ENCODE data around the gene HBB. TPM values are rescaled to one million over a fixed set of nuclear protein-coding genes. Genes with fewer than 3 reads are reported as not detected.
"Not testable (repeated sequence)": the region's sequence is repeated elsewhere in the genome, so short reads cannot be mapped to it uniquely, and the experiment has no call there.

The HBB gene
- total RNA-seq, 8 experiments from 2014 or later: 0.71 TPM; not detected in 7

GRCh38 chr11:5253440-5253839 lies 26.6 kb upstream of the HBB start:
- H3K4me1 ChIP-seq (replicated peaks in 1 of 2); H3K27ac ChIP-seq; in situ Hi-C loops (cut with MboI; ENCODE audit: low pct_unique_long_range_greater_than_20kb in 2 of 9, low sequenced_read_pairs in 9 of 9, unreplicated experiment in 9 of 9); ATAC-seq (replicated peaks in 6 of 8); H3K4me3 ChIP-seq: not testable (repeated sequence)
- WGBS, 10 experiments: no CpG with 5 or more reads among the region's 5 CpGs

GRCh38 chr11:5252919-5253265 lies 26.0 kb upstream of the HBB start:
- ATAC-seq (replicated peaks in 6 of 8): no peak
- in situ Hi-C loops (cut with MboI; ENCODE audit: low pct_unique_long_range_greater_than_20kb in 2 of 9, low sequenced_read_pairs in 9 of 9, unreplicated experiment in 9 of 9): no loop called here
- Histone ChIP-seq H3K4me3 (no peak overlapping the region), H3K4me1 (replicated peaks in 1 of 2) (no peaks in the 10 kb centered on the region), H3K27ac (no peak overlapping the region)
- 0 to 100% (median 71%) methylated on average over 1 of the region's 1 CpG; no CpG with 5 or more reads in 5 of the 10 experiments for WGBS, 10 experiments

DNA sequence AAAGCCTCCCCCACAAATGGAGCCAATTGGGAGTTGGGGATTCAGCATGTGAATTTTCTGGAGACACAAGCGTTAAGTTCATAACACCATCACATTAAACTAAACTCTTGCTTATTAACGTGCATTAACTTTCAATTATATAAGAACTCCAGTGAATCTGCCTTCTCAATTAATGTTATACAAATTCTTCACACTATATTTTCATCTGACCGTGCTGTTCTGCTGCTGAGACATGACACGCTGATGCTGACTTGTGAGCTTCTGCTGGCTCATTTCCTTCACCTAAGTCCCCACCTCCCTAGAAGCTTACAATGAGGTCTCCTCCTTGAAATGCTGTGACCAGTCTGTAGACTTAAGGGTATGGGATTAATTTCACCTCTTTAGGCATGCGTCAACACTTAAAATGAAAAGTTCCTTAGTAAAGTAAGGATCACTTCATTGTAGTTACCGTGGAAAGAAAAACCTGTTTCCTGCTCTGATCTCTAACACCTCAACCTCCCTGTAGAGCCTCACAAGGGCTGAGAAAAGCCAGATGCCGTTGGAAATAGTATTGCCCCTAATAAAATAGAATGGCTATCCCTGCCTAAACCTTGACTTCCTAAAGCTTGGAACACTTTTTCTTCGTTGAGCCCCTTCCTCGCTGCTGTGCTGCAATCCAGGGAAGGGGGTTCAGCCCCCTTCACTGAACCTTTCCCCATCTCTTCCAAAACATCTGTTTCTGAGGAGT lies 25.5 kb upstream of the HBB start:
- in situ Hi-C loops (cut with MboI; ENCODE audit: low pct_unique_long_range_greater_than_20kb in 2 of 9, low sequenced_read_pairs in 9 of 9, unreplicated experiment in 9 of 9): no loop called here
- no peak overlapping the region for H3K4me3 ChIP-seq
- H3K27ac ChIP-seq: no peak overlapping the region
- no peaks in the 10 kb centered on the region for H3K4me1 ChIP-seq (replicated peaks in 1 of 2)
- 7 to 94% (median 74%) methylated on average over 1 to 8 of the region's 9 CpGs; no CpG with 5 or more reads in 1 of the 10 experiments for WGBS, 10 experiments
- no peak for ATAC-seq (replicated peaks in 6 of 8)

DNA sequence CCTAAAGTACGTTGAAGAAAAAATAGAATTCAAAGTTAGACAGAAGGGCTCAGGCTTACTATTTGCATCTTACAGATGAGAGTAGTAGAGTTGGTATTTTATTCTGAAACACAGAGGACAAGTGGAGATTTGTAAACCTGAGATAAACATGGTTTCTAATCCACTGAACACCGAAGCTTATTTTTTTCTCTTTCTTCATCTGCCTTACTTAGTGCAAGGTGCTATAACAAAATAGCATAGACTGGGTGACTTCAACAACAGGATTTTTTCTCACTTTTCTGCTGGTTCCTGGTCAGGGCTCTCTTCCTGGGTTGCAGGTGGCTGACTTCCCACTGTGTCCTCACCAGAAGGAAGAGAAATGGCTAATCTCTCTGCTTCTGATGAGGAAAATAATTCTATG lies 24.9 kb upstream of the HBB start:
- in situ Hi-C loops (cut with MboI; ENCODE audit: low pct_unique_long_range_greater_than_20kb in 2 of 9, low sequenced_read_pairs in 9 of 9, unreplicated experiment in 9 of 9): no loop called here
- Histone ChIP-seq H3K27ac (no peak overlapping the region), H3K4me1 (replicated peaks in 1 of 2) (no peaks in the 10 kb centered on the region), H3K4me3 (no peak overlapping the region)
- no peak for ATAC-seq (replicated peaks in 6 of 8)
- 0 to 79% (median 60%) methylated on average over 1 to 2 of the region's 2 CpGs; no CpG with 5 or more reads in 1 of the 10 experiments for WGBS, 10 experiments

DNA sequence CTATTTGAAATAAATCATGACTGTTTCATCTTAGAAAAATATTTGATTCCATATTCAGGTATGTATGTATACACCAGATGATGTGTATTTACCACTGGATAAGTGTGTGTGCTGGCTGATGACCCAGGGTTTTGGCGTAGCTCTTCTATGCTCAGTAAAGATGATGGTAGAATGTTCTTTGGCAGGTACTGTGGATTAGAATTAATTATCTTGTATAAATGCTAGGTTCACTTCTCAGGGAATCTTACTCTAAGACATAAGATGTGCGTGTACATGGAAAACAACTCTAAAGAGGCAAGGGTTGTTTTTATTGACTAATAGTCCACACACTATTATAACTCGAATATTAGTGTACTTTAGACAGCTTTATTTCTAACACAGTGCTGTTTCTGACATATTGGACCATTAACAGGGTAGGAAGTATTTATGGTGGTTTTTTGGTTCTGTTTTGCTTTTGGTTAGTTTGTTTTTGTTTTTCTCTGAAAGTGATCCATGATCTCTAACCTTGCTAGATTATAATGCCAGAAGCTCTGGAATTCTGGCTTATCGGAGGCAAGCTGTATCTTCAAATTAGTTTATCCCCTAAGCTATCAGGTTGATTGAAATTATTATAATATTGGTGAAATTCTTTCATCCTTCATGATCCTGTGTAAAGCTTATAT lies 23.8 kb upstream of the HBB start:
- WGBS, 10 experiments: 40 to 100% (median 77%) methylated on average over 1 to 4 of the region's 4 CpGs; no CpG with 5 or more reads in 1 of the 10 experiments
- in situ Hi-C loops (cut with MboI; ENCODE audit: low pct_unique_long_range_greater_than_20kb in 2 of 9, low sequenced_read_pairs in 9 of 9, unreplicated experiment in 9 of 9): no loop called here
- no peak for ATAC-seq (replicated peaks in 6 of 8)
- Histone ChIP-seq H3K4me1 (replicated peaks in 1 of 2) (no peaks in the 10 kb centered on the region), H3K4me3 (no peak overlapping the region), H3K27ac (no peak overlapping the region)

GRCh38 chr11:5249807-5250396 lies 23.0 kb upstream of the HBB start, which contains the start of gene HBG1:
TSS of gene HBG1 (minus strand) at chr11:5249857. CDS start at chr11:5249804, 53 bp downstream.
- 0 to 100% (median 60%) methylated on average over 1 to 2 of the region's 9 CpGs; no CpG with 5 or more reads in 1 of the 10 experiments for WGBS, 10 experiments
- in situ Hi-C loops (cut with MboI; ENCODE audit: low pct_unique_long_range_greater_than_20kb in 2 of 9, low sequenced_read_pairs in 9 of 9, unreplicated experiment in 9 of 9); H3K4me3 ChIP-seq; H3K4me1 ChIP-seq (replicated peaks in 1 of 2); H3K27ac ChIP-seq; ATAC-seq (replicated peaks in 6 of 8): not testable (repeated sequence)

GRCh38 chr11:5248498-5248897 lies 21.6 kb upstream of the HBB start:
- WGBS, 10 experiments: 80% methylated on average over 5 of the region's 7 CpGs; no CpG with 5 or more reads in 9 of the 10 experiments

DNA sequence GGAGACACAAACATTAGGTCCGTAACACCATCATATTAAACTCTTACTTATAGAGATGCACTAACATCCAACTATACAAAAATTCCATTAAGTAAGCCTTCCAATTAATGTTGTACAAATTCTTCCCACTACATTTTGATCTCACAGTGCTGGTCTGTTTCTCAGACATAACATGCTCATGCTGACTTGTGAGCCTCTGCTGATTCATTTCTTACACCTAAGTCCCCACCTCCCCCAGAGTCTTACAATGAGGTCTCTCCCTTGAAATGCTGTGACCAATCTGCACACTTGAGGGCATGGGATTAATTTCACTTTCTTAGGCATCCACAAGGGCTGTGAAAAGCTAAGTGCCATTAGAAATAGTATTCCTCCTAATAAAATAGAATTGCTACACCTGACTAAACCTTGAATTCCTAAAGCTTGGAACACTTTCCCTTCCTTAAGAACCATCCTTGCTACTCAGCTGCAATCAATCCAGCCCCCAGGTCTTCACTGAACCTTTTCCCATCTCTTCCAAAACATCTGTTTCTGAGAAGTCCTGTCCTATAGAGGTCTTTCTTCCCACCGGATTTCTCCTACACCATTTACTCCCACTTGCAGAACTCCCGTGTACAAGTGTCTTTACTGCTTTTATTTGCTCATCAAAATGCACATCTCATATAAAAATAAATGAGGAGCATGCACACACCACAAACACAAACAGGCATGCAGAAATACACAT lies 20.8 kb upstream of the HBB start:
- 8 to 100% (median 80%) methylated on average over 1 to 3 of the region's 3 CpGs; no CpG with 5 or more reads in 1 of the 10 experiments for WGBS, 10 experiments
- in situ Hi-C loops (cut with MboI; ENCODE audit: low pct_unique_long_range_greater_than_20kb in 2 of 9, low sequenced_read_pairs in 9 of 9, unreplicated experiment in 9 of 9): no loop called here
- ATAC-seq (replicated peaks in 6 of 8): no peak
- H3K4me3 ChIP-seq: no peak overlapping the region
- no peak overlapping the region for H3K27ac ChIP-seq
- H3K4me1 ChIP-seq (replicated peaks in 1 of 2): no peaks in the 10 kb centered on the region

More at GRCh38 chr11:5248498-5248897, 21.6 kb upstream of the HBB start:
- ATAC-seq (replicated peaks in 6 of 8); H3K27ac ChIP-seq; in situ Hi-C loops (cut with MboI; ENCODE audit: low pct_unique_long_range_greater_than_20kb in 2 of 9, low sequenced_read_pairs in 9 of 9, unreplicated experiment in 9 of 9); H3K4me3 ChIP-seq; H3K4me1 ChIP-seq (replicated peaks in 1 of 2): not testable (repeated sequence)

GRCh38 chr11:5246772-5247471 lies 20.1 kb upstream of the HBB start:
- WGBS, 10 experiments: 34 to 100% (median 77%) methylated on average over 1 to 6 of the region's 6 CpGs
- in situ Hi-C loops (cut with MboI; ENCODE audit: low pct_unique_long_range_greater_than_20kb in 2 of 9, low sequenced_read_pairs in 9 of 9, unreplicated experiment in 9 of 9): no loop called here
- no peaks in the 10 kb centered on the region for H3K4me1 ChIP-seq (replicated peaks in 1 of 2)
- ATAC-seq (replicated peaks in 6 of 8): no peak
- no peak overlapping the region for H3K27ac ChIP-seq
- no peak overlapping the region for H3K4me3 ChIP-seq

GRCh38 chr11:5245155-5245554 lies 18.3 kb upstream of the HBB start:
- in situ Hi-C loops (cut with MboI; ENCODE audit: low pct_unique_long_range_greater_than_20kb in 2 of 9, low sequenced_read_pairs in 9 of 9, unreplicated experiment in 9 of 9): no loop called here
- Histone ChIP-seq H3K4me1 (replicated peaks in 1 of 2) (no peaks in the 10 kb centered on the region), H3K4me3 (no peak overlapping the region), H3K27ac (no peak overlapping the region)
- ATAC-seq (replicated peaks in 6 of 8): no peak
- WGBS, 10 experiments: 38 to 100% (median 81%) methylated on average over 1 to 2 of the region's 2 CpGs; no CpG with 5 or more reads in 2 of the 10 experiments

GRCh38 chr11:5243816-5244180 lies 16.9 kb upstream of the HBB start:
- in situ Hi-C loops (cut with MboI; ENCODE audit: low pct_unique_long_range_greater_than_20kb in 2 of 9, low sequenced_read_pairs in 9 of 9, unreplicated experiment in 9 of 9): no loop called here
- 29 to 96% (median 73%) methylated on average over 1 to 4 of the region's 4 CpGs for WGBS, 10 experiments
- no peak for ATAC-seq (replicated peaks in 6 of 8)

GRCh38 chr11:5242933-5243815 lies 16.3 kb upstream of the HBB start:
- H3K4me3 ChIP-seq: no peak overlapping the region
- in situ Hi-C loops (cut with MboI; ENCODE audit: low pct_unique_long_range_greater_than_20kb in 2 of 9, low sequenced_read_pairs in 9 of 9, unreplicated experiment in 9 of 9): no loop called here
- no peak overlapping the region for H3K27ac ChIP-seq
- no peaks in the 10 kb centered on the region for H3K4me1 ChIP-seq (replicated peaks in 1 of 2)
- WGBS, 10 experiments: 0 to 100% (median 60%) methylated on average over 1 to 5 of the region's 7 CpGs; no CpG with 5 or more reads in 1 of the 10 experiments
- ATAC-seq (replicated peaks in 6 of 8): peak in 1 of 8 experiments; percentile 51

More at GRCh38 chr11:5243816-5244180, 16.9 kb upstream of the HBB start:
- no peaks in the 10 kb centered on the region for H3K4me1 ChIP-seq (replicated peaks in 1 of 2)
- H3K4me3 ChIP-seq: no peak overlapping the region
- H3K27ac ChIP-seq: no peak overlapping the region

Data from motor neuron (in vitro differentiated cells).